Activated naive CD8-positive, alpha-beta T cell treated with anti-CD3 and anti-CD28 coated beads, Interleukin-2, amount 10 ng/mL, durations not matched to agents 7 days and 5 days (primary cell): Measurements from ENCODE around the gene CHST13. TPM values are rescaled to one million over a fixed set of nuclear protein-coding genes. Genes with fewer than 3 reads are reported as not detected.
"Not testable (repeated sequence)": the region's sequence is repeated elsewhere in the genome, so short reads cannot be mapped to it uniquely, and the experiment has no call there.

Experiments
- ATAC-seq: fragments of 150-1000 bp; cut with Tn5 transposase; one replicate; pipeline ENCODE4 v1.10.0; 2021; ENCODE audit warnings: low read depth, moderate library complexity
- POLR2A ChIA-PET: fragments of 350-600 bp; sonication (Branson Sonifier 250); formaldehyde crosslinking; loops from one replicate; lab custom pipeline; 2021; ENCODE audit warnings: antibody characterized with exemption; lab: Charles Lee
- DNase-seq: peaks from one replicate; pipeline ENCODE4 v3.0.0; 2021
- H3K27ac Mint-ChIP-seq: one replicate; pipeline ENCODE4 v1.8.0; 2022; ENCODE audit warnings: mild to moderate bottlenecking, mixed read lengths
- H3K27me3 Mint-ChIP-seq: one replicate; pipeline ENCODE4 v1.8.0; 2022; ENCODE audit warnings: mild to moderate bottlenecking, moderate library complexity, mixed read lengths
- H3K36me3 Mint-ChIP-seq: one replicate; pipeline ENCODE4 v1.8.0; 2021; ENCODE audit warnings: mild to moderate bottlenecking, mixed read lengths
- H3K4me1 Mint-ChIP-seq: one replicate; pipeline ENCODE4 v1.8.0; 2021; ENCODE audit warnings: mixed read lengths
- H3K4me3 Mint-ChIP-seq: one replicate; pipeline ENCODE4 v1.8.0; 2022; ENCODE audit warnings: mild to moderate bottlenecking, moderate library complexity, mixed read lengths
- H3K9me3 Mint-ChIP-seq: one replicate; pipeline ENCODE4 v1.8.0; 2021; ENCODE audit warnings: mixed read lengths
- total RNA-seq, 2 experiments: library from RNA; stranded (reverse); gene quantifications; one replicate each; pipeline ENCODE4 v1.2.3, GENCODE V29; 2021

The CHST13 gene
- total RNA-seq, 2 experiments from 2014 or later, result 0.28 TPM; not detected in 1

DNA sequence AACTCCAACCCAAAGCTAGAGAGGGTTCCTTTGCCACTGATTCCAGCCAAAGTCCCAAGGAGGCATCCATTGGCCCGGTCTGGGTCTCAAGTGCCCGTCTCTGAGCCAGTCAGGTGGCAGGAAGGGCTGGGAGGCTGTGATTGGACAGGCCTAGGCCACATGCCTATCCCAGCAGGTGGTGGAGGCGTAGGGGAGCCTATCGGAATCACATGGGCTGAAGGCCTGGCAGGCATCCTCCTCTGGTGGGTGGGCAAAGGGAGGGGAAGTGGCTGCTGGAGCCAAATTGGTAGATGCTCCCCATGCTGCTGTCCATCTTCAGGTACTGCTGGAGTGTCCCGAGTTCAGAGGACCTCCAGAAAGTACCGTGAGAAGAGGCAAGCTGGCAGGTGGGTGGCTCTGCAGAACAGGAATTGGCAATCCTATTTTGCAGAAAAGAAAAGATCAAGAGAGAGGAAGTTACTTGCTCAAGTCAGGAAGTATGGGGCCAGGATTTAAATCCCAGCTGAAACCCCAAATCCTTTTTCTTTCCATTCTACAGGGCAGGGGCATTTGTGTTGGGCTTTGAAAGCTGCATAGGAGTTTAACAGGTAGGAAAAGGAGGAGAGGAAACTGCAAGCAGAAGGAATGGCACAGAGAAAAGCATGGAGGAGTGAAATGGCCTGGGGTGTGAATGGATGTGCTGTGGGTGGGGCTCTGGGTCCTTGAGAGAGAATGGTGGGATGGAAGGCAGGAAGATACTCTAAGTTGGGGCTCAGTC is 3.7 kb downstream of the CHST13 start:
- POLR2A ChIA-PET, result no interaction called here
- ATAC-seq, result no peak
- H3K4me3 Mint-ChIP-seq, result no peak overlapping the region
- DNase-seq, result no peak
- H3K27ac Mint-ChIP-seq, result no peak overlapping the region
- peaks cover 3% of the 10 kb centered on the region for H3K4me1 Mint-ChIP-seq
- no peaks in the 10 kb centered on the region for H3K36me3 Mint-ChIP-seq
- H3K9me3 Mint-ChIP-seq, result no peaks in the 10 kb centered on the region
- peaks cover 28% of the 10 kb centered on the region for H3K27me3 Mint-ChIP-seq

GRCh38 chr3:126528419-126528799 is 4.5 kb downstream of the CHST13 start:
- no peaks in the 10 kb centered on the region for H3K9me3 Mint-ChIP-seq
- peaks cover 27% of the 10 kb centered on the region for H3K27me3 Mint-ChIP-seq
- no peak overlapping the region for H3K4me3 Mint-ChIP-seq
- H3K4me1 Mint-ChIP-seq, result peaks cover 3% of the 10 kb centered on the region
- no peak for ATAC-seq
- POLR2A ChIA-PET, result no interaction called here
- no peak overlapping the region for H3K27ac Mint-ChIP-seq
- H3K36me3 Mint-ChIP-seq, result no peaks in the 10 kb centered on the region
- no peak for DNase-seq

- ATAC-seq (no peak), DNase-seq (no peak)
- Mint-ChIP-seq H3K4me3 (no peak overlapping the region), H3K9me3 (no peaks in the 10 kb centered on the region), H3K27ac (no peak overlapping the region), H3K27me3 (peaks cover 28% of the 10 kb centered on the region), H3K36me3 (no peaks in the 10 kb centered on the region), H3K4me1 (peaks cover 3% of the 10 kb centered on the region)
- POLR2A ChIA-PET, result no interaction called here
Observed at GRCh38 chr3:126528800-126529541, 5.0 kb downstream of the CHST13 start.

- no peaks in the 10 kb centered on the region for H3K36me3 Mint-ChIP-seq
- no peak for DNase-seq
- H3K4me1 Mint-ChIP-seq, result peaks cover 3% of the 10 kb centered on the region
- POLR2A ChIA-PET, result no interaction called here
- no peaks in the 10 kb centered on the region for H3K9me3 Mint-ChIP-seq
- H3K27ac Mint-ChIP-seq, result no peak overlapping the region
- ATAC-seq, result no peak
- H3K27me3 Mint-ChIP-seq, result peaks cover 26% of the 10 kb centered on the region
- no peak overlapping the region for H3K4me3 Mint-ChIP-seq
Observed at GRCh38 chr3:126529585-126530170, 5.7 kb downstream of the CHST13 start.

DNA sequence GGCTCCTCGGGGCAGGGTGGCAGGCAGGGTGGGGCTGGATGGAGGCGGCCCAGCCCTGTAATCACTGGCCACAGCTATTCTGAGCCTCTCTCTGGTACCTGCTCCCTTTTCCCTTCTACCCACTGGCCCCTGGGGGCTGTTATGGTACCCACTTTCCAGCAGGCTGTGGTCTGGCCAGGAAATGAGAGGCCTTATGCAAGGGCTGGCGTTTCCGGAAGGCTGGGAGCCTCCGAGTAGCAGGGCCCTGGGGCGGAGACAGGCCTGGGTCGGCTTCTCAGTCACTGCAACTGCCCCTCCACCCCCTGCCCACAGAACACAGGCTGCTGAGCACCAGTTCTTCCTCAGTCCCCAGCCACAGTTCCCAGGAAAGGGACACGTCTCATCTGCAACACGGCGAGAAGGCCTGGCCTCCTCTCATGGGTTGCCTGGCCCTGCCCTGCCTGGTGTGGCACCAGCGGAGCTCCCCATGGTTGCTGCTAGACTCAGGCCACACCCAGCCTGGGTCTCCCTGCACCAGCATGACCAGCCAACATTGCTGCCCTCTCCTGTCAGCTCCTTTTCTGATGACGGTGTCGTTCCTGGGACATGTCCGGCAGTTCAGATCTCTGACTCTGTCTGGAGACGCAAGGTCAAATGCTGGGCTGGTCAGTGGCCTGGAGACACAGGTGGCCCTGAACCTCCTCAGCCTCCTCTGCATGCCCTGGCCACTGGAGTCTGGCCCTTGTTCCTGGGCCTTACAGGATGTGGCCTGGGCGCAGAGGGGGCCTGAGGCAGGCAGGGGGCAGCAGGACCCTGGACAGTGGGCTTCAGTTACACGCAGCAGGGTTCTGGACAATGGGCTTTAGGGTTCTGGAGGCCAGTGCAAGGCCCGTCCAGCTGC is 6.5 kb downstream of the CHST13 start:
- no peaks in the 10 kb centered on the region for H3K9me3 Mint-ChIP-seq
- POLR2A ChIA-PET, result no interaction called here
- ATAC-seq (peak; percentile 72), DNase-seq (no peak)
- H3K4me3 Mint-ChIP-seq, result no peak overlapping the region
- H3K27ac Mint-ChIP-seq, result no peak overlapping the region
- no peaks in the 10 kb centered on the region for H3K36me3 Mint-ChIP-seq
- peaks cover 22% of the 10 kb centered on the region for H3K27me3 Mint-ChIP-seq
- H3K4me1 Mint-ChIP-seq, result peaks cover 3% of the 10 kb centered on the region

- ATAC-seq, result no peak
- peaks cover 20% of the 10 kb centered on the region for H3K27me3 Mint-ChIP-seq
- no peak for DNase-seq
- no peak overlapping the region for H3K4me3 Mint-ChIP-seq
- POLR2A ChIA-PET, result no interaction called here
- H3K27ac Mint-ChIP-seq, result no peak overlapping the region
- peaks cover 3% of the 10 kb centered on the region for H3K4me1 Mint-ChIP-seq
- H3K9me3 Mint-ChIP-seq, result no peaks in the 10 kb centered on the region
- H3K36me3 Mint-ChIP-seq, result no peaks in the 10 kb centered on the region
Observed at GRCh38 chr3:126531051-126531330, 7.0 kb downstream of the CHST13 start.

- Mint-ChIP-seq H3K4me3 (no peak overlapping the region), H3K27ac (no peak overlapping the region), H3K36me3 (no peaks in the 10 kb centered on the region), H3K4me1 (peaks cover 5% of the 10 kb centered on the region), H3K27me3 (peaks cover 23% of the 10 kb centered on the region), H3K9me3 (no peaks in the 10 kb centered on the region)
- DNase-seq (no peak), ATAC-seq (no peak)
- POLR2A ChIA-PET, result no interaction called here
Observed at GRCh38 chr3:126533506-126533905, 9.6 kb downstream of the CHST13 start.

GRCh38 chr3:126534716-126535115 is 10.8 kb downstream of the CHST13 start:
- H3K4me1 Mint-ChIP-seq, ATAC-seq, POLR2A ChIA-PET, H3K27ac Mint-ChIP-seq, H3K4me3 Mint-ChIP-seq, H3K9me3 Mint-ChIP-seq, DNase-seq, H3K36me3 Mint-ChIP-seq: not testable (repeated sequence)
- H3K27me3 Mint-ChIP-seq, result peaks cover 23% of the 10 kb centered on the region

GRCh38 chr3:126535636-126536035 is 11.7 kb downstream of the CHST13 start:
- Mint-ChIP-seq H3K4me1 (peaks cover 6% of the 10 kb centered on the region), H3K9me3 (peaks cover 3% of the 10 kb centered on the region), H3K27ac (no peak overlapping the region), H3K4me3 (no peak overlapping the region), H3K27me3 (peaks cover 24% of the 10 kb centered on the region), H3K36me3 (no peaks in the 10 kb centered on the region)
- DNase-seq (no peak), ATAC-seq (no peak)
- POLR2A ChIA-PET, result no interaction called here

DNA sequence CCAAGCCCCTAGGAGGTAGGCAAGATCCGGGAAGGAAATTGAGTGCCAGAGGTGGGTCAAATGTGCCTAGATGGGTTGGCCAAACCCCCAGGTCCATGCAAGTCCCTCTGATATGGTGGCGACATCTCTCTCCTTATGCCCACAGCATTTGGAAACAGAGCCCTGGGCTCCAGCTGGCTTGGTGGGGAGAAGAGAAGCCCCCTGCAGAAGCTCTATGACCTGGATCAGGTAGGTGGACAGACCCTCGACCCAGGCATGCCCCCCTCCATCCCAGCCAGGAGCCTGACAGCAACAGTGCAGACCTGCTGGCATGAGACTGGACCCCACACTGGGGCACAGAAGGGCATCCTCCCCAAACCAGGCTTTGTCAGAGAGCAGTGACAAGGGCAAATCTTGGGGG is 12.2 kb downstream of the CHST13 start:
- no peak for ATAC-seq
- Mint-ChIP-seq H3K36me3 (no peaks in the 10 kb centered on the region), H3K27ac (no peak overlapping the region), H3K4me1 (peaks cover 8% of the 10 kb centered on the region), H3K27me3 (peaks cover 28% of the 10 kb centered on the region), H3K4me3 (no peak overlapping the region), H3K9me3 (peaks cover 3% of the 10 kb centered on the region)
- POLR2A ChIA-PET, result no interaction called here
- DNase-seq, result no peak

- no peak for ATAC-seq
- H3K4me1 Mint-ChIP-seq, result peaks cover 8% of the 10 kb centered on the region
- DNase-seq, result no peak
- H3K4me3 Mint-ChIP-seq, result no peak overlapping the region
- no peaks in the 10 kb centered on the region for H3K36me3 Mint-ChIP-seq
- H3K27me3 Mint-ChIP-seq, result peaks cover 25% of the 10 kb centered on the region
- POLR2A ChIA-PET, result no interaction called here
- peaks cover 3% of the 10 kb centered on the region for H3K9me3 Mint-ChIP-seq
- no peak overlapping the region for H3K27ac Mint-ChIP-seq
Observed at GRCh38 chr3:126537116-126537729, 13.3 kb downstream of the CHST13 start.

GRCh38 chr3:126537730-126538281 is 13.9 kb downstream of the CHST13 start:
- Mint-ChIP-seq H3K27me3 (peaks cover 21% of the 10 kb centered on the region), H3K36me3 (no peaks in the 10 kb centered on the region), H3K9me3 (peaks cover 3% of the 10 kb centered on the region), H3K4me1 (peaks cover 8% of the 10 kb centered on the region), H3K27ac (no peak overlapping the region), H3K4me3 (no peak overlapping the region)
- POLR2A ChIA-PET, result no interaction called here
- ATAC-seq, result no peak
- DNase-seq, result peak; percentile 13

GRCh38 chr3:126538316-126538715 is 14.4 kb downstream of the CHST13 start:
- DNase-seq (peak; percentile 14), ATAC-seq (no peak)
- Mint-ChIP-seq H3K9me3 (peaks cover 3% of the 10 kb centered on the region), H3K27me3 (peaks cover 17% of the 10 kb centered on the region), H3K4me1 (peaks cover 8% of the 10 kb centered on the region), H3K27ac (no peak overlapping the region), H3K4me3 (no peak overlapping the region), H3K36me3 (no peaks in the 10 kb centered on the region)
- POLR2A ChIA-PET, result no interaction called here
